ENCODE results near the gene TBX15.

The TBX15 gene

GRCh38 chr1:118985640-118986554 lies 2.2 kb downstream of the TBX15 start:
- in situ Hi-C loops (cut with MboI; ENCODE audit: low sequenced_read_pairs) = no loop called here

GRCh38 chr1:118984722-118985639 lies 3.2 kb downstream of the TBX15 start:
- in situ Hi-C loops (cut with MboI; ENCODE audit: low sequenced_read_pairs) = no loop called here

GRCh38 chr1:118984086-118984721 lies 3.9 kb downstream of the TBX15 start:
- in situ Hi-C loops (cut with MboI; ENCODE audit: low sequenced_read_pairs) = no loop called here

GRCh38 chr1:118983558-118984041 lies 4.5 kb downstream of the TBX15 start:
- in situ Hi-C loops (cut with MboI; ENCODE audit: low sequenced_read_pairs) = no loop called here

- in situ Hi-C loops (cut with MboI; ENCODE audit: low sequenced_read_pairs) = no loop called here
These were observed 5.2 kb downstream of the TBX15 start for GRCh38 chr1:118982821-118983557.

- in situ Hi-C loops (cut with MboI; ENCODE audit: low sequenced_read_pairs) = no loop called here
These were observed 5.9 kb downstream of the TBX15 start for GRCh38 chr1:118982266-118982665.

GRCh38 chr1:118981436-118981835 lies 6.7 kb downstream of the TBX15 start:
- in situ Hi-C loops (cut with MboI; ENCODE audit: low sequenced_read_pairs) = no loop called here

GRCh38 chr1:118979754-118980575 lies 8.2 kb downstream of the TBX15 start:
- in situ Hi-C loops (cut with MboI; ENCODE audit: low sequenced_read_pairs) = no loop called here

GRCh38 chr1:118978914-118979701 lies 9.0 kb downstream of the TBX15 start:
- in situ Hi-C loops (cut with MboI; ENCODE audit: low sequenced_read_pairs) = no loop called here

- in situ Hi-C loops (cut with MboI; ENCODE audit: low sequenced_read_pairs) = no loop called here
These were observed 10.5 kb downstream of the TBX15 start for GRCh38 chr1:118977600-118977999.

GRCh38 chr1:118974661-118975060 lies 13.5 kb downstream of the TBX15 start:
- in situ Hi-C loops (cut with MboI; ENCODE audit: low sequenced_read_pairs) = no loop called here

GRCh38 chr1:118973531-118974137 lies 14.5 kb downstream of the TBX15 start:
- in situ Hi-C loops (cut with MboI; ENCODE audit: low sequenced_read_pairs) = no loop called here

GRCh38 chr1:118973032-118973431 lies 15.1 kb downstream of the TBX15 start:
- in situ Hi-C loops (cut with MboI; ENCODE audit: low sequenced_read_pairs) = no loop called here

GRCh38 chr1:118970451-118970850 lies 17.7 kb downstream of the TBX15 start:
- in situ Hi-C loops (cut with MboI; ENCODE audit: low sequenced_read_pairs) = no loop called here

- in situ Hi-C loops (cut with MboI; ENCODE audit: low sequenced_read_pairs) = no loop called here
These were observed 24.4 kb downstream of the TBX15 start for GRCh38 chr1:118963456-118964430.

GRCh38 chr1:118963138-118963455 lies 25.0 kb downstream of the TBX15 start:
- in situ Hi-C loops (cut with MboI; ENCODE audit: low sequenced_read_pairs) = no loop called here

GRCh38 chr1:118961156-118961555 lies 27.0 kb downstream of the TBX15 start:
- in situ Hi-C loops (cut with MboI; ENCODE audit: low sequenced_read_pairs) = no loop called here

Measured in HL-60/S4 treated with retinoic acid at 250 ng/mL for 4 days and 3 days (cell line).